Measurements from ENCODE around the gene OR11H7. TPM values are rescaled to one million over a fixed set of nuclear protein-coding genes. Genes with fewer than 3 reads are reported as not detected.
"Not testable (repeated sequence)": the region's sequence is repeated elsewhere in the genome, so short reads cannot be mapped to it uniquely, and the experiment has no call there.

The OR11H7 gene
- total RNA-seq, 2 donors from 2014 or later: not detected

GRCh38 chr14:20235415-20235814, 6.6 kb downstream of the OR11H7 start:
- not testable (repeated sequence) for ATAC-seq; H3K27ac Mint-ChIP-seq; H3K9me3 Mint-ChIP-seq; DNase-seq (ENCODE audit: low spot score in 2 of 2); H3K36me3 Mint-ChIP-seq

DNA sequence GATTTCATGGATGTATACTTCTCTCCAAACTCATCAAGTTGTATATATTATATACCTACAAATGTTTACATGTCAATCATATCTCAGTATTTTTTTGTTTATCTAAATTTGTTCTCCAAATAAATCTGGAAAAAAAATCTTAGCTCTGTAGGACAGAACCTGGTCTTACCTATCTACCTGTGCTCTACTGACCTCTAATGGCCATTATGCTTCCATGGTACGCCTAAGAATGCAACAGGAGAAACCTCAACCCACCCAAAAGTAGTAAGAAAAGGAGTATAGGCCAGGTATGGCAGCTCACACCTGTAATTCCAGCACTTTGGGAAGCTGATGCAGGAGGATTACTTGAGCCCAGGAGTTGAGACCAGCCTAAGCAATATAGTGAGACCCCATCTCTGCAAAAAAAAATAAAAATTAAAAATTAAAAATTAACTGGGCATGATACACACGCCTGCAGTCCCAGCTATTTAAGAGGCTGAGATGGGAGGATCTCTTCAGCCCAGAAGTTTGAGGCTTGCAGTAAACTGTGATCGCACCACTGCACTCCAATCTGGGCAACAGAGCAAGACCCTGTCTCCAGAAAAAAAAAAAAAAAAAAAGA, 19.0 kb downstream of the OR11H7 start:
- no peak for ATAC-seq
- no peak for DNase-seq (ENCODE audit: low spot score in 2 of 2)
- no peak overlapping the region for H3K27ac Mint-ChIP-seq
- peaks cover under 1 to 9% of the 10 kb centered on the region in 2 donors for H3K36me3 Mint-ChIP-seq
- peaks cover 7% of the 10 kb centered on the region in 2 donors for H3K9me3 Mint-ChIP-seq

- H3K36me3 Mint-ChIP-seq: peaks cover 0 to 5% of the 10 kb centered on the region in 2 donors
- H3K27ac Mint-ChIP-seq: no peak overlapping the region
- ATAC-seq: no peak
- no peaks in the 10 kb centered on the region for H3K9me3 Mint-ChIP-seq
- no peak for DNase-seq (ENCODE audit: low spot score in 2 of 2)
Measured at GRCh38 chr14:20262642-20263128, 33.9 kb downstream of the OR11H7 start.

DNA sequence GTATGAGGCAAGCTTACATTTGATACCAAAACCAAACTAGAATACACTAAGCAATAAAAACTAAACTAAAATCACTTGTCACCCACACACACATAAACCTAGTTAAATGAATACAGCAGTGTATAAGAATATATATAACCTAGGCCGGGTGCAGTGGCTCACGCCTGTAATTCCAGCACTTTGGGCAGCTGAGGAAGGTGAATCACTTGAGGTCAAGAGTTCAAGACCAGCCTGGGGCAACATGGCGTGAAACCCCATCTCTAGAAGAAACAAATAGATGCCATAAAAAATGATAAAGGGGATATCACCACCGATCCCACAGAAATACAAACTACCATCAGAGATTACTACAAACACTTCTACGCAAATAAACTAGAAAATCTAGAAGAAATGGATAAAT, 35.6 kb downstream of the OR11H7 start:
- ATAC-seq; DNase-seq (ENCODE audit: low spot score in 2 of 2); H3K36me3 Mint-ChIP-seq; H3K9me3 Mint-ChIP-seq: not testable (repeated sequence)
- peak overlapping the region in 1 of 2 donors; percentile 25 for H3K27ac Mint-ChIP-seq

GRCh38 chr14:20274062-20274461, 45.3 kb downstream of the OR11H7 start:
- no peak for ATAC-seq
- DNase-seq (ENCODE audit: low spot score in 2 of 2): no peak
- Mint-ChIP-seq H3K36me3 (peaks cover 45 to 46% of the 10 kb centered on the region in 2 donors), H3K9me3 (peaks cover 21 to 37% of the 10 kb centered on the region in 2 donors), H3K27ac (no peak overlapping the region)

DNA sequence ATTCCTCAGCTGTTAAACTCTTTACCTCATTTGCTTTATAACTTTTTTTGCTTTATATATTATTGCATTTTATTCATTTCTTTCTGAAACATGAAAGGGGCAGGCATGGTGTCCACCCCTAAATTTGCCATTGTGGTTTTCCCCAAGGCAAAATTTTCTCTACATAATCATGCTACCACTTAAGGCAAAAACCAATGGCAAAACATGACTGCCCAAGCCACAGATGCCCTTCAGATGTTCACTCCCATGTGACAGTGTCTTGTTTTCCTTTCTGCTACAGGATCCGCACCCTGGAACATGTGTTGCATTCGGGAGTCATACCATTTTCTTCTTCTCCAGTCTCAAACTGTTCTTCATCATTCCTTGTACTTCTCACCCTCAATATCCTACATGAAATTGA, 48.6 kb downstream of the OR11H7 start:
- no peak for DNase-seq (ENCODE audit: low spot score in 2 of 2)
- H3K36me3 Mint-ChIP-seq: peaks cover 59 to 61% of the 10 kb centered on the region in 2 donors
- no peak for ATAC-seq
- peaks cover 20 to 32% of the 10 kb centered on the region in 2 donors for H3K9me3 Mint-ChIP-seq
- H3K27ac Mint-ChIP-seq: no peak overlapping the region

- Mint-ChIP-seq H3K9me3 (peaks cover 17 to 37% of the 10 kb centered on the region in 2 donors), H3K27ac (no peak overlapping the region), H3K36me3 (peaks cover 59 to 62% of the 10 kb centered on the region in 2 donors)
- ATAC-seq (no peak), DNase-seq (ENCODE audit: low spot score in 2 of 2) (no peak)
Measured at GRCh38 chr14:20278414-20278813, 49.6 kb downstream of the OR11H7 start.

DNA sequence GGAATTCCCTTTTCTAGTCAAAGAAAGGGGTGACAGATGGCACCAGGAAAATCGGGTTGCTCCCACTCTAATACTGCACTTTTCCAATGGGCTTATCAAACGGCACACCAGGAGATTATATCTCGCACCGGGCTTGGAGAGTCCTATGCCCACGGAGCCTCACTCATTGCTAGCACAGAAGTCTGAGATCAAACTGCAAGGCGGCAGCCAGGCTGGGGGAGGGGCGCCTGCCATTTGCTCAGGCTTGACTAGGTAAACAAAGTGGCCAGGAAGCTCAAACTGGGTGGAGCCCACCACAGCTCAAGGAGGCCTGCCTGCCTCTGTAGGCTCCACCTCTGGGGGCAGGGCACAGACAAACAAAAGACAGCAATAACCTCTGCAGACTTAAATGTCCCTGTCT, 51.5 kb downstream of the OR11H7 start:
- not testable (repeated sequence) for ATAC-seq; DNase-seq (ENCODE audit: low spot score in 2 of 2)
- Mint-ChIP-seq H3K9me3 (peaks cover 9 to 30% of the 10 kb centered on the region in 2 donors), H3K36me3 (peaks cover 55 to 56% of the 10 kb centered on the region in 2 donors), H3K27ac (peak overlapping the region in 1 of 2 donors; percentile 14)

Other genes with a start within 250 kb of the OR11H7 start
- not detected for gene OR4Q2, start 226.8 kb upstream of the OR11H7 start, total RNA-seq
- gene OR4K14, start 209.7 kb upstream of the OR11H7 start, total RNA-seq: not detected
- gene OR4K13, start 192.9 kb upstream of the OR11H7 start, total RNA-seq: not detected
- not detected for gene OR4L1, start 168.9 kb upstream of the OR11H7 start, total RNA-seq
- gene OR4K17, start 118.2 kb upstream of the OR11H7 start, total RNA-seq: not detected
- gene OR4N5, start 90.2 kb upstream of the OR11H7 start, total RNA-seq: not detected
- not detected for gene OR11G2, start 38.1 kb upstream of the OR11H7 start, total RNA-seq
- not detected for gene OR11H6, start 5.3 kb upstream of the OR11H7 start, total RNA-seq
- not detected for gene OR11H4, start 10.3 kb downstream of the OR11H7 start, total RNA-seq
- 10 to 100 TPM in 1 of 2 donors, 1 to 10 TPM in 1; 5.7 to 21.6 TPM for gene TTC5, start 77.0 kb downstream of the OR11H7 start, total RNA-seq
- gene CCNB1IP1, start 104.3 kb downstream of the OR11H7 start, total RNA-seq: 100 to 1,000 TPM in 1 of 2 donors, 10 to 100 TPM in 1; 56.8 to 122 TPM
- 100 to 1,000 TPM in 1 of 2 donors, 10 to 100 TPM in 1; 45.9 to 121 TPM for gene PARP2, start 114.7 kb downstream of the OR11H7 start, total RNA-seq
- 10 to 100 TPM; 43.3 to 69.8 TPM for gene TEP1, start 184.5 kb downstream of the OR11H7 start, total RNA-seq
- gene KLHL33, start 207.2 kb downstream of the OR11H7 start, total RNA-seq: under 1 TPM; 0.04 to 0.09 TPM
- gene OSGEP, start 225.8 kb downstream of the OR11H7 start, total RNA-seq: 10 to 100 TPM; 43.3 to 58.6 TPM
- 100 to 1,000 TPM; 171 to 234 TPM for gene APEX1, start 226.2 kb downstream of the OR11H7 start, total RNA-seq
- 10 to 100 TPM; 29.1 to 90.2 TPM for gene PIP4P1, start 232.5 kb downstream of the OR11H7 start, total RNA-seq
- 100 to 1,000 TPM; 167 to 241 TPM for gene PNP, start 240.4 kb downstream of the OR11H7 start, total RNA-seq